ENCODE data around the gene PIK3R5. TPM values are rescaled to one million over a fixed set of nuclear protein-coding genes. Genes with fewer than 3 reads are reported as not detected.
"Not testable (repeated sequence)": the region's sequence is repeated elsewhere in the genome, so short reads cannot be mapped to it uniquely, and the experiment has no call there.

Gene PIK3R5, protein sequence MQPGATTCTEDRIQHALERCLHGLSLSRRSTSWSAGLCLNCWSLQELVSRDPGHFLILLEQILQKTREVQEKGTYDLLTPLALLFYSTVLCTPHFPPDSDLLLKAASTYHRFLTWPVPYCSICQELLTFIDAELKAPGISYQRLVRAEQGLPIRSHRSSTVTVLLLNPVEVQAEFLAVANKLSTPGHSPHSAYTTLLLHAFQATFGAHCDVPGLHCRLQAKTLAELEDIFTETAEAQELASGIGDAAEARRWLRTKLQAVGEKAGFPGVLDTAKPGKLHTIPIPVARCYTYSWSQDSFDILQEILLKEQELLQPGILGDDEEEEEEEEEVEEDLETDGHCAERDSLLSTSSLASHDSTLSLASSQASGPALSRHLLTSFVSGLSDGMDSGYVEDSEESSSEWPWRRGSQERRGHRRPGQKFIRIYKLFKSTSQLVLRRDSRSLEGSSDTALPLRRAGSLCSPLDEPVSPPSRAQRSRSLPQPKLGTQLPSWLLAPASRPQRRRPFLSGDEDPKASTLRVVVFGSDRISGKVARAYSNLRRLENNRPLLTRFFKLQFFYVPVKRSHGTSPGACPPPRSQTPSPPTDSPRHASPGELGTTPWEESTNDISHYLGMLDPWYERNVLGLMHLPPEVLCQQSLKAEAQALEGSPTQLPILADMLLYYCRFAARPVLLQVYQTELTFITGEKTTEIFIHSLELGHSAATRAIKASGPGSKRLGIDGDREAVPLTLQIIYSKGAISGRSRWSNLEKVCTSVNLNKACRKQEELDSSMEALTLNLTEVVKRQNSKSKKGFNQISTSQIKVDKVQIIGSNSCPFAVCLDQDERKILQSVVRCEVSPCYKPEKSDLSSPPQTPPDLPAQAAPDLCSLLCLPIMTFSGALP
- 0.05 TPM in 1 of 2 replicates, not detected in the other for total RNA-seq

DNA sequence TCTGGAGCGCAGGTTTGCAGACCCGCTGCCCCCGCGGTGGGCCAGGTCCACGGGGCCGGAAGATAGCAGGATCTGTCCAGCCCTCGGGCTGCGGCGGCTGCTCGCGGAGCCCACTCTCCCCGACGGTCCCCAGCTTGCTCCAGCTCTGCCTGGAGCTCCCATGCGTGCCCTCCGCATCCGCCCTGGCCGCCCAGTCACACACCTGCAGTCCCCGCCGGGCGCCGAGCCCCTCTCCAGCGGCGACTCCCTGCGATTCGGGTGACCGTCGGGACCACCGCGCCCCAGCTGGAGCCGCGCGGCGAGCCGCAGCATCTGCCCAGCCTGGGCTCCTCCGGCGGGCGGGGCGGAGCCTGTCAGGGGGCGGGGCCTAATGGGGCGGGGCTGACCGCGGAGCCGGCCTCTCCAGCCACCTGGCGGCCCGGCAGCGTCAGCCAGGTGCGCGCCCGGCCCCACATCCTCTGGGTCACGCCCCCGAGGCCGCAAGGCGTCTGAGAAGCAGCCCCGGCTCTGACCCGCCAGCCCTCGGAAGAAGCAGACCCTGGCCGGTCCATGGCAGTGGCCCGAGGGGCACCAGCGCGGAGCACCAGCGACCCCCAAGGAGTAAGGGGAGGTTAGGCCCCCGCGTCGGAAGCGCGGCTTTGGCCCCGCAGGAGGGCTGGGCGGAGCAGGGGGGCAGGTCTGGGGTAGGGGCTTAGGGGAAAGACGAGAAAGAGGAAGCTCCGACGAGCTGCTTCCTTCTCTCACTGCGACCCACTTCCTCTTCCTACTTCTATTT lies at the start of gene PIK3R5:
Gene PIK3R5, minus strand, starts transcription at position 314 of the 775 bp plus-strand sequence. CDS start 54,213 bp downstream, outside the sequence.
- DNase-seq, result no peak

DNA sequence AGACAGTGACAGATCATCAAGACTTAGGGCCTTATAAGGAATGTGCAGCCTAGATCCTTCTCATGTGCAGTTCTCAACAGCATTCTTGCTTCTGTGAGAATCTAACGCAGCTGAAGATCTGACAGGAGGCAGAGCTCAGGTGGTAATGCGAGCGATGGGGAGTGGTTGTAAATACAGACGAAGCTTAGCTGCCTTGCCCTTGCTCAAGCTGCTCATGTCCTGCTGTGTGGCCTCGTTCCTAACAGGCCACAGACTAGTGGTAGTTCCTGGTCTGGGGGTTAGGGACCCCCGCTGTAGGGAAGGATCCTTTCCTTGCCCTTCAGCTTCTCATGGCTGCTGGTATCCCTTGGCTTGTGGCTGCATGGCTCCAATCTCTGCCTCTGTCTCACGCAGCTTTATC lies 45.5 kb upstream of the PIK3R5 start:
- no peak for DNase-seq

DNA sequence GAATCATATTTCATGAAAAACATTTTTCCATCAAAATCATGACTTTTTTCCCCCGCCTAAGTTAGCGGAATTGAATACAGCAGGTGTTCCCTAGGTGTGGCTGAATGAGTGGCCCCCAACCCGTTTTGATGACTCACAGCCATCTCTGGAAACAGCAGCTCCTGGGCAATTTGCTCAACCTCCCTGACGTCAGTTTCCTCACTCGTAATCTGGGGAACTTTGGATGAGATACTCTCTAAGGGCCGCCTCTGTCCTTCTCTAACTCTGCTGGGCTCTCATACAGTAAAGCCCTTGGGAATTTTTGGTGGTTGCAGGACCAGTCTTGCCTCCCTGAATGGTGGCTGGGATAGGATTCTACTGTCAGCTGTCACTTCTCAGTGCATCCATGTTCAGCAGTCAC lies 44.2 kb upstream of the PIK3R5 start:
- no peak for DNase-seq

DNA sequence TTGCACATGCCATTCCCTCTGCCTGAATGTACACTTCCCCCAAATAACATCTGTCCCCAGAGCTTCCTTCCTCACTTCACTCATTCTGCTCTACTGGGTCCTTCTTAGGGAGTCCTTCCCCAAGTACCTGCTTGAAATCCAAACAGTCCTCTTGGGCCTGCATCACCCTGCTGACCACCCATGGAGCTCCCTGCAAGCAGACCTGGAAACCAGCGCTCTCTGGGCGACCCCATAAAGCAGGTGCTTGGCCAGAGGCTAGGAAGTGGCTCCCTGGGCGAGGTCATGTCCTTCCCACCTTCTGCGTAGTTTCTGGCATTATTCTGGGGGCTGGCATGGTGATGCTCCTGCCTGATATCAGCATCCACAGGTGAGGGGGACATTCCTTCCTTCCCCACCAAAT lies 43.6 kb upstream of the PIK3R5 start:
- DNase-seq, result no peak

DNA sequence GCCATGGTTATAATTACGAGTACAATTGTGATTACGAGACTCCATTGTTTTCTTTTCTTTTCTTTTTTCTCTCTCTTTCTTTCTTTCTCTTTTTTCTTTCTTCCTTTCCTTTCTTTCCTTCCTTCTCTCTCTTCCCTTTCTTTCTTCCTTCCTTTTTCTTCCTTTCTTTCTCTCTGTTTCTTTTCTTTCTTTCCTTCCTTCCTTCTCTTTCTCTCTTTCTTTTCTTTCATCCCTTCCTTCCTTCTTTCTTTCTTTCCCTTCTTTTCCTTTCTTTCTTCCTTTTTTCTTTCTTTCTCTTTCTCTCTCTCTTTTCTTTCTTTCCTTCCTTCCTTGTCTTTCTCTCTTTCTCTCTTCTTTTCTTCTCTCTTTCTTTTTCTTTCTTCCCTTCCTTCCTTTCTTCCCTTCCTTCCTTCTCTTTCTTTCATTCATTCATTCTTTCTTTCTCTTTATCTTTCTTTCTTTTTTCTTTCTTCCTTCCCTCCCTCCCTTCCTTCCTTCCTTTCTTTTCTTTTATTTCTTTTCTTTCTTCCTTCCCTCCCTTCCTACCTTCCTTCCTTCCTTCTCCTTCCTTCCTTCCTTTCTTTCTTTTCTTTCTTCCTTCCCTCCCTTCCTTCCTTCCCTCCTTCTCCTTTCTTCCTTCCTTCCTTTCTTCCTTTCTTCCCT lies 41.7 kb upstream of the PIK3R5 start:
- no peak for DNase-seq

DNA sequence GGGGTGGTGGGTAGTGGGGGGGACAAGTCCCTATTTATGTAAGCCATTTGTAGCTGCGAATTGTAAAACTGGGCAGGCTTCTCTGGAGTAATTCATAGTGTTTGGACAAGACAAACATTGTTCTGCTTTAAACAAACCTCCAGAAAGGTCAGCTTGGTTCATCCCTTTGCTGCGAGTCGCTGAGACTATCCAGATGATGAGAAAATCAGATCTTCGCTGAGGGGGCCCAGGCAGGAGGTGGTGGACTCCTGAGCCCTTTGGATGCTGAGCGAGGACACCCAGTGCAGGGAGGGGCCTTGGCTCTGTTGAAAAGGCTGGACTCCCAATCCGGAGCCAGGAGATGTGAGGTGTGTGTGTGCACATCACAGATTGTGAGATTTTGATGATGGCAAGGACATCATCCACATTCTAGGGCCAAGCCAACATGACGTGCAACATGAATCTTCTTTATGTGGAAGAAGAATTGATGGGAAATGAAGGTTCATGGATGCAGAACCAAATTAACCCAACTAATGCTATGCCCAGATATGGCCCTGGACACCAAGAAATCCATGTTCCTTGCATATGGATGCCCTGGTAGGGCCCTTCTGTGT lies 40.8 kb upstream of the PIK3R5 start:
- no peak for DNase-seq

DNA sequence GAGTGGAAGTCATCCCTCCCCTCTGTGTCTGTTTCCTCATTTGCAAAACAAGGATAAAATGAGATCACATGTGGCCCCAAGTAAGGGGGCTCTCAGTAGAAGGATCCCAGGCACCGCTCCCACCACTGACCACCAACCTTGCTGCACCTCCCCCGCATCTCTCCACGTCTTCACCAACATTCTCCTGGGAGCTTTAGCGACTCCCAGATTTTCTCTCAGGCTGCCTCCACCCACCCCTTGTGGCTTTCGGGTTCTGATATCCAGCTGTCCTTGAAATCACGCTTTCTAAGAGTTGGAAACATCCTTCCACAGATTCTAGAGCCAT lies 39.4 kb upstream of the PIK3R5 start:
- no peak for DNase-seq

DNA sequence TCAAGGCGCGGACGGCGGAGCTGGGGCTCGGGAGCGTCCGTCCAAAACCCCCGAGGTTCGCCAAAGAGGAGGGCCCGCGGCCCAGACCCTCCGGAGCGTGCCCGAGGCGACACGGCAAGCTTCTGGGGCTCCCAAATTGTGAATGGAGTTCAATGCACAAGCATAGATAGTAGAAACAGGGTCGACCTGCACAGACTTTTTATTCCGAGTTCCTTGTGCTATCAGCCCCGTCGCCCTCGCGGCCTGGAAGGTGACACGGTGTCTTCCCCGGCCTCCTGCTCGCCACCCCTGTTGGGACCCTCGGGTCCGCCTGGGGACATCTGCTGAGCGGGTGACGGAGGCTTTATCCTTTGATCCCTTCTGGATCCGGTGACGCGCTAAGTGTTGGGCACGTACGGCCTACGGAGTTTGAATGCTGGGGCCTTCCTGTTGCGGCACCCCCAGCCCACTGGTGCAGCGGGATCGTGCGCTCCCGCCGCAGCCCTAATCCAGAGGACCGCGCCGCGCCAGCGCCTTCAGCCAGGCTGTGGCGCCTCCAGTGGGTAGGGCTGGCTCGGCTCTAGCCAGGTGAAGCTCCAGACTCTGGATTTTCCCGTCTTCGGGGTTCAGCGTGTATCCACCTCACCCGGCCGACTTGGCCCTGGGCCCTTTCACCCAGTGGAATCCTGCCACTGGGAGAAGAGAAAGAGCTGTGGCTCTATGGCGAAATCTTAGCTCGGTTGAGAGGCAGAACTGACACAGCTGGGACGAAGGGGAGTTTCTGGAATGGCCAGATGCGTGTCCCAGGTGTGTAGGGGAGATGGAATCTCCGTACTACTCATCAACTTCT lies 38.8 kb upstream of the PIK3R5 start:
- DNase-seq, result no peak

DNA sequence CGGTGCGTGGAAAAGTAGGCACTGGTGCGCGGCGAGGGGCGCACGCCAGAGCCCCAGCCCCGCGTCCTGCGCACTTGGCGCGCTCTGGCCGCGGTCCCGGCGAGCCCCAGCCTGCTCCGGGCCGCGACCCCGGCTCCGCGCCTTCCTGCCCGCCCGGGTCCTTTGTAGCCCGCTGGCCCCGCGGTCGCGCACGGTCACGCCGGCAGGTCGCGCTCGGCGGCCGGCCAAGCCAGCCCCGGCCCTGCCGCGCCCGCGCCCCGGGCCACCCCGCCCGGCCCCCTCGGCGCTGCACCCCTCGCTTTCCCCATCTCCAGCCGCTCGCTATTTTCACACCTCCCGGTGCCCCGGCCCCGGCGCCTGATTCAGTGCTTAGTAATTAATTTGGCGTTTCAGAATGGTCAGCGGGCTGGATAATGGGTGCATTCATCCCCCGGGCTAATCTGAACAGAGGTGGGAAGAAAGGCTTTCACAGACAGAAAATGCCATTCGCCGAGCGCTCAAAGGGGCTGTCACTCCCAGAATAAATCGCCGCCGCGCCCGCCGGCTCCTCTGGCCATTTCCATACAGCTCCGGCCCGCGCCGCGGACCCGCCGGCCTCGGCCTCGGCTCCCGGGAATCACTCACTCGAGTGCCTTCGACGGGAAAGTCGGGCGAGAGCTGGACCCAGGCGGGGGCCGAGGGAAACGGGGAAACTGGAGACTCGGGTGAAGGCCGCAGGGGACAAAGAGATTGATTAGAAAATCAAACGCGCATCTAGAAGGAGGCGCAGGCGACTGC lies 38.0 kb upstream of the PIK3R5 start:
- no peak for DNase-seq

DNA sequence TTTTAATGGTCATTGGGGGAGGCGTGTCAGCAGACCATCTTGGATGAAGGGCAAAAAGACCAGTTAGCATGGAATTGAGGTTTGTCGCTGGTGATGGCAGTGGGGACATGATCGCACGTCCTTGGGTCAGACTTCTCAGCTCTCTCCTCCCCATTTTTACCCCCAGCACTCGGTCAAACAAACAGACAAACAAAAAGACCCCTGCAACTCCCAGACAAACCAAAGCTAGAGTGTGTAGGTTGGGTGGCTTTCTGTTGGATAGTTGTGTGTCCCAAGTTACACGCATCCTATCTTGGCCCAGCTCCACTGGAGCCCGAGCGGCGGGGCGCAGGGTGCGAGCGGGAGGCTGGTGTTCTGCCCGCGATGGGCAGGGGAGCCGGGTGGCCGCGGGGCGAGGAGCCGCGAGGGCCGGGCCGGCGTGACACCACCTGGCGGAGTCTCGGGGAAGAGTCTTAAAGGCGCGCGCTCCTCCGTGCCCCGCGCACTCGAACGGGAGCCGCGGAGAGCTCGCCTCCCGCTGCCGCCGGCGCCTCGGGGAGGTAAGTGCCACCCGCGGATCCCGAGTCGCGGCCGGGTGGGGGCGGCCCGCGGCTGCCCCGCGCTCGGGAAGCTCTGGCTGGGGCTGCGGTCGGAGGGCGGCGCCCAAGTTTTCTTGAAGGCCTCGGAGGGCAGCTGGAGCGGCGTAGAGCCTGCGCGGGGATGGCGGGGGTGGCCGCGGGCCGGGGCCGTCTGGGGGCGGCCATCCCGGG lies 37.3 kb upstream of the PIK3R5 start:
- DNase-seq, result peak; percentile 32

DNA sequence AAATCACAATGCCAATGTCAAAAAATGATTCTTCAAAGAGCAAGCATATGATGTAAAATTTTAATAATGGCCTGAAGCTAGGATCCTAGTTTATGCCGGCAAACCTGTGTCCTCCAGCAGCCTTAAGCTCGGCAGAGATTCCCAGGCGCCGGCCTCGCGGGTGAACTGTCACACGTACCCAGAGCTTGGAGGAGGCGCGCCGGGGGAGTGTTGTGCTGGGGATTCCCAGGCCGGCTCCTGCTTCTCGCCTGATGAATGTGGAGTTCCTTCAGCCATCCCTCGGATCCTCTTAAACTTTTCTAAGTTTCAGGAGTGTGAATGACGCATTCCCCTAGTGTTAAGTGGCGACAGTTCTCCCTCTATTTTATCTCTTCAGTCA lies 36.7 kb upstream of the PIK3R5 start:
- DNase-seq, result no peak

DNA sequence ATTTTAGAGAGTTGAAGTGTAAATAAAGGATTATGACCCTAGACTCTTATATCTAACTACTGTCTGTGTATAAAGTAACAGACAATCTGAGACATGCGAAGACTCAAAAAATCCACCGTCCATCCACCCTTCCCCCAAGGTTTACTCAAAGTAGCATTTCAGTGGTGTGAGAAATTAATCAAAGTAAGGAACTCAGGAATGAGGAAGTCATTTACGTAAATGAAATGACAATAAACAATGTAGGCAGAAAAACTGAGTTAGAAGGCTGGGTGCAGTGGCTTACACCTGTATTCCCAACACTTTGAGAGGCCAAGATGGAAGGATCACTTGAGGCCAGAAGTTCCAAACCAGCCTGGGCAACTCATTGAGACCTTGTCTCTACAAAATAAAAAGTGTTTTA lies 36.1 kb upstream of the PIK3R5 start:
- DNase-seq, result no peak

DNA sequence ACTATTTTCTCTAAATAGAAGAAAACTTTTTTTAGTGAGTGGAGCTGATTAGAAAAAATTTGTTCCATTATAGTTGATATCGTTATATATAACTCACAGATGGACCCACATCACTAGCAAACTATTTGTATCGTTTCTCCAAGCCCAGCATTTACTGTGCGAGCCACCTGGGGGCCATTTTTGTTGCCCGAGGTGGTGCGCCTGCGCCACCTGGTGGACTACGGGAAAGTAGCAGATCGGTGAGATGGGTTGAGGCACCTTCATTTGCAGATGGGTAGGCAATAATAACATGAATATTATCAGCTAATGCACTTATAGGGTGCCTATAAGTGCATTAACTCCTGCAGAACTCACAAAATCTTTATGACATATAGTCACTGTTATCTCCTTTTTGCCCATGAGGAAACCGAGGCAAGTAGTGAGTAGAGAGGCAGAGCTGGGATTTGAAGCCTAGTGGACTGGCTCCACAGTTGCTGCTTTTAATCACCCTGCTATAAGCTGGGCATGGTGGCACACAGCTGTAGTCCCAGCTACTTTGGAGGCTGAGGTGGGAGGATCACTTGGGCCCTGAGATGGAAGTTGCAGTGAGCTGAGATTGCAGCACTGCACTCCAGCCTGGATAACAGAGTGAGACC lies 32.6 kb upstream of the PIK3R5 start:
- peak; percentile 77 for DNase-seq

DNA sequence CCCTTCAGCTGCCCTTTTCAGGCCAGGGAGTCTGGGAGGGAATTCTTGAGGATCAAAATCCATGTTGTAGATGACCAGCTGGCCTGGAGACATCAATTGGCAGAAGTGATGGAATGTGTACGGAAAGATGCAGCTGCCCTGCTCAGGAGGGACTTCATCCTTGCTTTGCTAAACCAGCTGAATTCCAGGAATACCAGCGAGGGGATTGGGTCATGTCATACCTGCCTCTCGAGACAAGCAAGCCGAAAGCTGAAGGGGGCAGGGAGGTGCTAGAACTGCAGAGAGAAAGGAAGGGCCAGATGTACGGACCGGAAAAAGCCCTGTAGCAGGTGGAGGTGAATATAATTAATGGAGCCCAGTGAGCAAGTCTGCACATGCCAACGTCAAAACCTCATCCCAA lies 30.2 kb upstream of the PIK3R5 start:
- no peak for DNase-seq

DNA sequence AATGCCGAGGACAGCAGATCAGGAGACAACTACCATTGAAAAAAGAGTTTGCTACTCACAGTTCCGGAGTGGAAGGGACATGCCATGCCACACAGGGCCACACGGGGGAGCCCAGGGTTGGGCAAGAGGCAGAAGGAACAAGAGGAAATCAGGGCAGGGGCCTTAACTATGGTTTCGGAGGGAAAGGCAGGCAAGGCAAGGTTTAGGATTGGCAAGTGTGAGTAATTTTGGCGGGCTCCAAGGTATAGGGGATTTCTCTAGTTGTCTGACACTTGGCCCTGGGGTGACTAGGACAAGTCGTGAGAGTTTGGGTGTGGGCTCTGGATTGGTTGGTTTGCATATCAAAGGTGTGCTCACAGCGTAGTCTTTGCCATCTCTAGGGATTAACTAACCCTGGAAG lies 28.8 kb upstream of the PIK3R5 start:
- DNase-seq, result peak; percentile 64

DNA sequence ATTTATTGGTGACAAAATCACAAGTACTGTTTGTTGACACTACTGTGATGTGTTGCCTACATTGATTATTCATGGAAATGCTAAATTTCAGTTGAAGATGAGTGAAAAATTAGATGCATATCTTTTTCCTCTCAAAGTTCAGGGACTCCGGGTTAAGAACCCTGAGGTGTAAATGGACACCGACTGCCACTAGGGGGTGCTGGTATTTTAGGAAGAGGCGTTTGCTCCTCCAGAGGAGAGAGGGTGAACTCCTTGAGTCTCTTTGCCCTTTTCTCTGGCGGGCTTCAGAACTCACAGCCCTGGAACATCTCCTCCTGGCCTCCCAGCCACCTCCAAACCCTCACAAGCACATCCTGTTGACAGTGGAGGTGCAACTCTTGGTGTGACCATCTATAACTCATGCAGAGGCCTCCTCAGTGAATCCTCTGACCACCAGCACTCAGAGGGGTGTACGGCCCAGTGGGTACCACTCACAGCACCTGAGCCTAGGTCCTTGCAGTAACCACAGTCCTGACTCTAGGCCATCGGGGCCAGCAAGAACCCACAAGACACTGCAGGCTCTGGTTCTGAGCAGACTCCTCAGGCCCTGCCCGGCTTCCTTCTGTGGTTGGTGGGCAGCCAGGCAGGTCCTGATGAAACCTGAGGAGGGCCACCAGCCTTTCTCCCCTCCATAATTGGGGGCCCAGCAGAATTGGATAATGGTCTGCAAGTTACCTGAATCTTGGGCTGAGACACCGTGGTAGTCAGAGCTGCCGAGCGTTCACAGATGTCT lies 26.2 kb upstream of the PIK3R5 start:
- DNase-seq, result peak; percentile 80

DNA sequence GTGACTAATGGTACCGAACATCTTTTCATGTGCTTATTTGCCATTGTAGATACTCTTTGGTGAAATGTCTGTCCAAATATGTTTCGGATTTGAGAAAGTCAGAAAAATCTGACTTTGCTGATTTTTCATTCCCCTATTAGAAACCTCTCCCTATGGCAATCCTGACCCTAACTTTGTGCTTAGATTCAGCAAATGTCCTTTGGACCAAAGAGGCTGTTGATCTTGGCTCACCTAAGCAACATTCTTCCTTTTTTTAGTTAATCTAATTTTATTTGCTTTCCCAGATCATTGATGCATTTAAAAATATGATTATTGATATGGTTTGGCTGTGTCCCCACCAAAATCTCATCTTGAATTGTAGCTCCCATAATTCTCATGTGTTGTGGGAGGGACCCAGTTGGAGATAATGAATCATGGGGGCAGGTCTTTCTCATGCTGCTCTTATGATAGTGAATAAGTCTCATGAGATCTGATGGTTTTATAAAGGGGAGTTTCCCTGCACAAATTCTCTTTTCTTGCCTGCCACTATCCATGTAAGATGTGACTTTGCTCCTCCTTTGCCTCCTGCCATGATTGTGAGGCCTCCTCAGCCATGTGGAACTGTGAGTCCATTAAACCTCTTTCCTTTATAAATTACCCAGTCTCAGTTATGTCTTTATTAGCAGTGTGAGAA lies 22.9 kb upstream of the PIK3R5 start:
- not testable (repeated sequence) for DNase-seq

DNA sequence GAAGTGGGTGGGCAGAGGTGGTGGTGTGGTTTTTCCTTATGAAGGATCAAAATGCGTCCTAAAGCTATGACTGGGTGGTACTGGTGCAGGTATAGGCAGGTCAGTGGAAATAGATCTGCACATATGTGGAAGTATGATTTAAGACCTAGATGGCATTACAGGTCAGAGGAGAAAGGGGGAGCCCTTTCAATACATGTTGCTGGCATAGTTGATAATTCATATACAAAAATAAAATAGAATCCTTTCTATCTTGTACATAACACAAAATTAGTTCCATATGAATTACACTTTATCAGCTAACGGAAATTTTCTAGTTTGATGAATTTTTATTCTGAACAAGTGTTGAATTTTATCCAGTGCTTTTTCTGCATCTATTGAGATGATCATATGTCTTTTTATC lies 20.8 kb upstream of the PIK3R5 start:
- no peak for DNase-seq
